22Rv1 (cell line): ENCODE results near the gene GUCY2C.

ENCODE experiments used
- CTCF ChIP-seq: fragments of 450-650 bp; IDR thresholded peaks from 2 replicates; pipeline ENCODE4 v1.5.1; 2017; ENCODE audit warnings: mild to moderate bottlenecking
- ZFX ChIP-seq: fragments of 450-650 bp; IDR thresholded peaks from 2 replicates; pipeline ENCODE4 v1.6.1; 2017; ENCODE audit warnings: antibody characterized with exemption, borderline replicate concordance

- TF ChIP-seq CTCF (no peak), ZFX (no peak)
Observed at GRCh38 chr12:14654842-14655241, 41.6 kb downstream of the GUCY2C start.
